GM12874 (cell line): ENCODE data around the gene ZNF793.

Source experiments
- CTCF ChIP-seq: IDR thresholded peaks from 2 replicates; pipeline ENCODE4 v1.5.1; 2011; ENCODE audit warnings: low read depth, mild to moderate bottlenecking, control low read depth, low read length, moderate library complexity; ENCODE audit not compliant: insufficient read depth

The ZNF793 gene

GRCh38 chr19:37519890-37520289, 13.2 kb downstream of the ZNF793 start:
- TF ChIP-seq CTCF = no peak

GRCh38 chr19:37537391-37537947, 30.7 kb downstream of the ZNF793 start:
- no peak for TF ChIP-seq CTCF

GRCh38 chr19:37551129-37551993, 44.6 kb downstream of the ZNF793 start:
- peak; percentile 41 for TF ChIP-seq CTCF

GRCh38 chr19:37563518-37563917, 56.8 kb downstream of the ZNF793 start:
- TF ChIP-seq CTCF = no peak

- no peak for TF ChIP-seq CTCF
Measured at GRCh38 chr19:37564624-37565369, 58.1 kb downstream of the ZNF793 start.

GRCh38 chr19:37565370-37565669, 58.6 kb downstream of the ZNF793 start:
- no peak for TF ChIP-seq CTCF

- TF ChIP-seq CTCF = no peak
Measured at GRCh38 chr19:37572203-37572602, 65.5 kb downstream of the ZNF793 start.
